ENCODE data around the gene ZNF678. TPM values are rescaled to one million over a fixed set of nuclear protein-coding genes. Genes with fewer than 3 reads are reported as not detected.

The ZNF678 gene
- total RNA-seq, 4 donors from 2014 or later = 8.4 to 15.3 (median 11.6) TPM

- Histone ChIP-seq H3K4me1 (peaks cover 0 to 12% (median 0%) of the 10 kb centered on the region in 4 donors), H3K9me3 (peaks cover 0 to 9% (median under 1%) of the 10 kb centered on the region in 4 donors), H3K36me3 (no peaks in the 10 kb centered on the region), H3K27ac (no peak overlapping the region), H3K27me3 (peaks cover 0 to 44% of the 10 kb centered on the region in 2 donors), H3K4me3 (no peak overlapping the region)
- DNase-seq (ENCODE audit: low spot score in 2 of 2) = no peak
- 52 to 62% methylated on average over 22 to 28 of the region's 29 CpGs for WGBS, 2 donors
- TF ChIP-seq CTCF (IDR thresholded peaks at IDR 0.05) (no peak), EP300 (IDR thresholded peaks at IDR 0.05) (no peak), POLR2A (IDR thresholded peaks at IDR 0.05) (no peak)
Observed at GRCh38 chr1:227557962-227558725, 5.2 kb upstream of the ZNF678 start.

DNA sequence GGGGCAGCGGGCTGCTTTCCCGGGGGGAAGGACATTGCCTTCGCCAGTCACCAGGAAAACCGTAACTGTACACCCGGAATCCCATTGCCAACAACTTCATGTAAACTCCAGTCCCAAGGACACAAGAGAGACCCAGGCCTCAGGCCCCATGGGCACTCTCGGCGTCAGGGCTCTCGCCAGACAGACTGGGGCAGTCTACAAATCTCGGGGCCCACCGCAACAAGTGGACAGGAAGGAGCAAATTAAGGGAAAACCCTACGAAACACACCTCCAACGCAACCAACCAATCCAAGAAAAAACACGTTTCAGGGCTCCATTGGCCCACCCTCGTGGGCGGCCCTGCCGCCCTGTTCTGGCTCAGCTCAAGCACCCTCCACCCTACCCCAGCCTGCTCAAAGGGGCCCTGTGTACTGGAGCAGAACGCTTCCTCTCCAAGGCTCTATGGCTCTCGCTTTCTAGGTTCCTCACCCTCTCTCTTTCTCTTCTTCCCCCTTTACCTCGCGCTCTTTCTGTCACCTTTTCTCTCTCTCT, 4.6 kb upstream of the ZNF678 start:
- peaks cover 0 to 4% (median 0%) of the 10 kb centered on the region in 4 donors for H3K9me3 ChIP-seq
- H3K36me3 ChIP-seq = no peaks in the 10 kb centered on the region
- peaks cover 0 to 12% (median 0%) of the 10 kb centered on the region in 4 donors for H3K4me1 ChIP-seq
- no peak for DNase-seq (ENCODE audit: low spot score in 2 of 2)
- H3K4me3 ChIP-seq = no peak overlapping the region
- no peak overlapping the region for H3K27ac ChIP-seq
- TF ChIP-seq EP300 (IDR thresholded peaks at IDR 0.05) = no peak
- TF ChIP-seq POLR2A (IDR thresholded peaks at IDR 0.05) = no peak
- no peak for TF ChIP-seq CTCF (IDR thresholded peaks at IDR 0.05)
- H3K27me3 ChIP-seq = peaks cover 0 to 44% of the 10 kb centered on the region in 2 donors
- WGBS, 2 donors = 47 to 53% methylated on average over 17 to 18 of the region's 20 CpGs

GRCh38 chr1:227559499-227559898, 3.9 kb upstream of the ZNF678 start:
- Histone ChIP-seq H3K27ac (no peak overlapping the region), H3K27me3 (peaks cover 0 to 44% of the 10 kb centered on the region in 2 donors), H3K4me3 (no peak overlapping the region), H3K4me1 (peaks cover 0 to 18% (median 6%) of the 10 kb centered on the region in 4 donors), H3K9me3 (peaks cover 0 to 2% (median 0%) of the 10 kb centered on the region in 4 donors), H3K36me3 (no peaks in the 10 kb centered on the region)
- DNase-seq (ENCODE audit: low spot score in 2 of 2) = no peak
- TF ChIP-seq POLR2A (IDR thresholded peaks at IDR 0.05) (no peak), CTCF (IDR thresholded peaks at IDR 0.05) (no peak), EP300 (IDR thresholded peaks at IDR 0.05) (no peak)
- WGBS, 2 donors = 27 to 52% methylated on average over 24 to 27 of the region's 27 CpGs

GRCh38 chr1:227559926-227560325, 3.4 kb upstream of the ZNF678 start:
- DNase-seq (ENCODE audit: low spot score in 2 of 2) = no peak
- H3K4me3 ChIP-seq = no peak overlapping the region
- no peaks in the 10 kb centered on the region for H3K9me3 ChIP-seq
- no peaks in the 10 kb centered on the region for H3K36me3 ChIP-seq
- peaks cover 0 to 21% (median 7%) of the 10 kb centered on the region in 4 donors for H3K4me1 ChIP-seq
- no peak overlapping the region for H3K27ac ChIP-seq
- H3K27me3 ChIP-seq = peaks cover 0 to 44% of the 10 kb centered on the region in 2 donors
- WGBS, 2 donors = 67 to 81% methylated on average over 12 of the region's 12 CpGs
- TF ChIP-seq CTCF (IDR thresholded peaks at IDR 0.05) (no peak), POLR2A (IDR thresholded peaks at IDR 0.05) (no peak)
